Peyer's patch (tissue), 4 donors: ENCODE results near the gene SCNN1B.

ENCODE experiments used
- CTCF ChIP-seq, 6 experiments: fragments of 450-650 bp in 4 of 6; fragments of 200-600 bp in 2 of 6; sonication (generic) in 1 of 6; IDR thresholded peaks; one replicate each; pipeline ENCODE4 v1.5.1; 2017 to 2019; ENCODE audit warnings: antibody characterized with exemption in 6 of 6, mild to moderate bottlenecking in 3 of 6, moderate library complexity in 1 of 6
- POLR2A ChIP-seq, 2 donors: fragments of 450-650 bp; IDR thresholded peaks; one replicate each; pipeline ENCODE4 v1.5.1; 2017; ENCODE audit warnings: antibody characterized with exemption in 2 of 2, mild to moderate bottlenecking in 2 of 2, moderate library complexity in 2 of 2

- no peak for TF ChIP-seq POLR2A (IDR thresholded peaks at IDR 0.05)
- no peak for TF ChIP-seq CTCF (IDR thresholded peaks at IDR 0.05)
These were observed 63.6 kb downstream of the SCNN1B start for GRCh38 chr16:23365602-23366240.
